Stimulated activated CD4-positive, alpha-beta T cell treated with anti-CD3 and anti-CD28 coated beads, Interleukin-4, amount 100 ng/mL, for 48 hours (primary cell): ENCODE data around the gene SOX5.
"Not testable (repeated sequence)": the region's sequence is repeated elsewhere in the genome, so short reads cannot be mapped to it uniquely, and the experiment has no call there.

Experiments
- DNase-seq, 2 donors: peaks; one replicate each; pipeline ENCODE4 v3.0.0-alpha.2; 2020; ENCODE audit warnings: low read depth in 2 of 2

Gene SOX5

GRCh38 chr12:23834076-23834475 lies 115.4 kb downstream of the SOX5 start:
- no peak for DNase-seq

GRCh38 chr12:23831739-23832138 lies 117.7 kb downstream of the SOX5 start:
- DNase-seq: no peak

- no peak for DNase-seq
Observed at GRCh38 chr12:23830210-23830609, 119.3 kb downstream of the SOX5 start.

- DNase-seq: no peak
Observed at GRCh38 chr12:23827353-23827752, 122.1 kb downstream of the SOX5 start.

- not testable (repeated sequence) for DNase-seq
Observed at GRCh38 chr12:23825124-23825523, 124.3 kb downstream of the SOX5 start.

- no peak for DNase-seq
Observed at GRCh38 chr12:23824358-23824757, 125.1 kb downstream of the SOX5 start.

- not testable (repeated sequence) for DNase-seq
Observed at GRCh38 chr12:23822883-23823282, 126.6 kb downstream of the SOX5 start.

GRCh38 chr12:23817345-23817744 lies 132.1 kb downstream of the SOX5 start:
- DNase-seq: no peak

- no peak for DNase-seq
Observed at GRCh38 chr12:23816394-23816851, 133.0 kb downstream of the SOX5 start.

- DNase-seq: no peak
Observed at GRCh38 chr12:23815810-23816209, 133.7 kb downstream of the SOX5 start.

- DNase-seq: no peak
Observed at GRCh38 chr12:23813206-23813605, 136.3 kb downstream of the SOX5 start.

- DNase-seq: no peak
Observed at GRCh38 chr12:23810329-23810902, 139.1 kb downstream of the SOX5 start.

GRCh38 chr12:23803540-23803939 lies 145.9 kb downstream of the SOX5 start:
- DNase-seq: no peak

- DNase-seq: no peak
Observed at GRCh38 chr12:23795494-23795893, 154.0 kb downstream of the SOX5 start.

- DNase-seq: no peak
Observed at GRCh38 chr12:23781118-23781517, 168.4 kb downstream of the SOX5 start.

- DNase-seq: no peak
Observed at GRCh38 chr12:23775208-23775607, 174.3 kb downstream of the SOX5 start.

- no peak for DNase-seq
Observed at GRCh38 chr12:23771240-23771949, 178.1 kb downstream of the SOX5 start.

- no peak for DNase-seq
Observed at GRCh38 chr12:23770202-23770938, 179.1 kb downstream of the SOX5 start.

- DNase-seq: no peak
Observed at GRCh38 chr12:23767834-23768233, 181.6 kb downstream of the SOX5 start.

GRCh38 chr12:23763724-23764123 lies 185.7 kb downstream of the SOX5 start:
- DNase-seq: no peak

GRCh38 chr12:23760495-23760894 lies 189.0 kb downstream of the SOX5 start:
- DNase-seq: no peak

GRCh38 chr12:23758608-23759007 lies 190.9 kb downstream of the SOX5 start:
- no peak for DNase-seq

GRCh38 chr12:23757541-23757962 lies 191.9 kb downstream of the SOX5 start:
- DNase-seq: no peak
